ENCODE results near the gene PPP1R11. TPM values are rescaled to one million over a fixed set of nuclear protein-coding genes. Genes with fewer than 3 reads are reported as not detected.

PPP1R11 gene
- total RNA-seq, 1 experiment from 2014 or later = 23.8 TPM

GRCh38 chr6:30112402-30112994 lies 45.5 kb downstream of the PPP1R11 start:
- H3K4me3 Mint-ChIP-seq = no peak overlapping the region

More at GRCh38 chr6:30112402-30112994, 45.5 kb downstream of the PPP1R11 start:
- no peak overlapping the region for H3T11ph ChIP-seq (ENCODE audit: low read length)
- no peak for DNase-seq
- H3K4me1 ChIP-seq (ENCODE audit: insufficient read depth, low read length) = no peaks in the 10 kb centered on the region
- Mint-ChIP-seq H3K36me3 (ENCODE audit: insufficient read depth in 1 of 3, low read depth in 3 of 3) (no peaks in the 10 kb centered on the region), H3K4me1 (no peaks in the 10 kb centered on the region), H3K9me3 (no peaks in the 10 kb centered on the region), H3K27me3 (ENCODE audit: low read depth) (peaks cover 71% of the 10 kb centered on the region), H3K27ac (no peak overlapping the region)
- no peak overlapping the region for H3K18ac ChIP-seq (ENCODE audit: insufficient read length, low read depth, low read length)
- TF ChIP-seq, protein P1, sequence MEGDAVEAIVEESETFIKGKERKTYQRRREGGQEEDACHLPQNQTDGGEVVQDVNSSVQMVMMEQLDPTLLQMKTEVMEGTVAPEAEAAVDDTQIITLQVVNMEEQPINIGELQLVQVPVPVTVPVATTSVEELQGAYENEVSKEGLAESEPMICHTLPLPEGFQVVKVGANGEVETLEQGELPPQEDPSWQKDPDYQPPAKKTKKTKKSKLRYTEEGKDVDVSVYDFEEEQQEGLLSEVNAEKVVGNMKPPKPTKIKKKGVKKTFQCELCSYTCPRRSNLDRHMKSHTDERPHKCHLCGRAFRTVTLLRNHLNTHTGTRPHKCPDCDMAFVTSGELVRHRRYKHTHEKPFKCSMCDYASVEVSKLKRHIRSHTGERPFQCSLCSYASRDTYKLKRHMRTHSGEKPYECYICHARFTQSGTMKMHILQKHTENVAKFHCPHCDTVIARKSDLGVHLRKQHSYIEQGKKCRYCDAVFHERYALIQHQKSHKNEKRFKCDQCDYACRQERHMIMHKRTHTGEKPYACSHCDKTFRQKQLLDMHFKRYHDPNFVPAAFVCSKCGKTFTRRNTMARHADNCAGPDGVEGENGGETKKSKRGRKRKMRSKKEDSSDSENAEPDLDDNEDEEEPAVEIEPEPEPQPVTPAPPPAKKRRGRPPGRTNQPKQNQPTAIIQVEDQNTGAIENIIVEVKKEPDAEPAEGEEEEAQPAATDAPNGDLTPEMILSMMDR (conservative IDR thresholded peaks at IDR 0.05) = no peak
- H3K79me2 ChIP-seq (ENCODE audit: insufficient read depth, low read length) = 0 out of 2 replicates have a peak, but pooled peaks cover 2% of the 10 kb centered on the region
- H2BK20ac ChIP-seq (ENCODE audit: low read depth, low read length, poor library complexity, severe bottlenecking) = no peak overlapping the region
- WGBS (ENCODE audit: extremely low coverage, insufficient read length, low lambda C conversion rate) = no CpG with 5 or more reads among the region's 10 CpGs
- no peak overlapping the region for H3K27ac ChIP-seq (ENCODE audit: insufficient read length, low read depth, low read length)
- H2BK120ac ChIP-seq (ENCODE audit: low read depth, low read length, poor library complexity, severe bottlenecking) = no peak overlapping the region
- H3K56ac ChIP-seq (ENCODE audit: insufficient read length, low read depth, low read length) = no peak overlapping the region
- H2BK15ac ChIP-seq (ENCODE audit: low read depth, low read length) = no peak overlapping the region
- H3K4ac ChIP-seq (ENCODE audit: low read depth, low read length) = no peak overlapping the region
- no peak overlapping the region for H3K14ac ChIP-seq (ENCODE audit: insufficient read depth, low read length)
- no peaks in the 10 kb centered on the region for H3K79me1 ChIP-seq (ENCODE audit: insufficient read depth, low read depth, low read length, poor library complexity, severe bottlenecking)
- no peak overlapping the region for H3K23ac ChIP-seq (ENCODE audit: insufficient read length, low read depth, low read length)
- H3K9ac ChIP-seq (ENCODE audit: extremely low read depth, insufficient read length, low read length) = no peak overlapping the region
- H4K91ac ChIP-seq (ENCODE audit: insufficient read length, low read depth, low read length) = no peak overlapping the region
- H2BK12ac ChIP-seq (ENCODE audit: insufficient read length, low read depth, low read length) = no peak overlapping the region
- H3K4me2 ChIP-seq (ENCODE audit: insufficient read depth, insufficient read length, low read length) = no peak overlapping the region
- no peak overlapping the region for H4K5ac ChIP-seq (ENCODE audit: insufficient read length, low read depth, low read length)
- no peak overlapping the region for H4K8ac ChIP-seq (replicated peaks; ENCODE audit: insufficient read length, low read depth, low read length)
- H3K27me3 ChIP-seq (ENCODE audit: insufficient read depth, low read length) = no peaks in the 10 kb centered on the region; the same call in 1 of the 2 replicates
- H3K9me3 ChIP-seq (ENCODE audit: control insufficient read depth, low read depth, low read length) = no peaks in the 10 kb centered on the region
- H4K20me1 ChIP-seq (ENCODE audit: control insufficient read depth, insufficient read depth, insufficient read length) = no peaks in the 10 kb centered on the region
- H2BK5ac ChIP-seq (ENCODE audit: insufficient read length, low read length) = no peak overlapping the region
- H2AK5ac ChIP-seq (ENCODE audit: insufficient read length, low read length) = no peak overlapping the region
- H3K23me2 ChIP-seq (ENCODE audit: insufficient read length, low read depth, low read length, poor library complexity, severe bottlenecking) = no peaks in the 10 kb centered on the region
- no peak overlapping the region for H2AFZ ChIP-seq (ENCODE audit: low read length)
